Lower lobe of right lung (tissue), 2 donors: ENCODE data around the gene SCGB1A1. TPM values are rescaled to one million over a fixed set of nuclear protein-coding genes. Genes with fewer than 3 reads are reported as not detected.

Source experiments
- ATAC-seq, 2 donors: fragments of 200-7000 bp; cut with Tn5 transposase; one replicate each; pipeline ENCODE4 v1.9.1; 2020 to 2022; ENCODE audit warnings: mild to moderate bottlenecking in 2 of 2, moderate library complexity in 2 of 2
- DNase-seq: peaks from one replicate; pipeline ENCODE4 v3.0.0-alpha.2; 2020
- H3K27ac ChIP-seq: fragments of 200-600 bp; one replicate; pipeline ENCODE4 v1.8.0; 2022
- H3K27me3 ChIP-seq: fragments of 200-600 bp; one replicate; pipeline ENCODE4 v1.8.0; 2022; ENCODE audit warnings: low read depth
- H3K36me3 ChIP-seq: fragments of 200-600 bp; one replicate; pipeline ENCODE4 v1.8.0; 2022; ENCODE audit warnings: mild to moderate bottlenecking
- H3K4me1 ChIP-seq: fragments of 200-600 bp; one replicate; pipeline ENCODE4 v1.8.0; 2022
- H3K4me3 ChIP-seq: fragments of 200-600 bp; one replicate; pipeline ENCODE4 v1.8.0; 2022; ENCODE audit warnings: mild to moderate bottlenecking
- H3K9me3 ChIP-seq: fragments of 200-600 bp; one replicate; pipeline ENCODE4 v1.8.0; 2022
- CTCF ChIP-seq: fragments of 200-600 bp; IDR thresholded peaks from one replicate; pipeline ENCODE4 v1.8.0; 2022; ENCODE audit warnings: antibody characterized with exemption, mild to moderate bottlenecking
- intact Hi-C: fragments of 100-400 bp; cut with DNase I; formaldehyde crosslinking; loops from one replicate; pipeline ENCODE4 v1.11.0; 2022
- long read RNA-seq: library from polyadenylated mRNA; unstranded; transcript quantifications from one replicate; pipeline ENCODE4 v2.0.0, GENCODE V29; 2021
- total RNA-seq: library from RNA; stranded (reverse); fragmentation: NEBNext Ultra II Directional; extraction: Animal tissue kit (Norgen Biotek cat#: 25700); gene quantifications from one replicate; pipeline ENCODE4 v1.2.1, GENCODE V29; 2021
- donor health status: DM: no; HTN: yes; CAD: no; lungs with severe emphysema.

SCGB1A1 gene
- total RNA-seq: 3,364 TPM
- long read RNA-seq, transcript SCGB1A1-201 (3 exons, 441 nt): major isoform, 3,263 of 3,285 reads
- long read RNA-seq, partial matches to known transcripts: 6 of 3,285 reads
- long read RNA-seq, other reads (novel, unspliced or antisense): 16 of 3,285 reads

- Histone ChIP-seq H3K9me3 (no peaks in the 10 kb centered on the region), H3K4me3 (no peak within 1 kb of the TSS), H3K27me3 (no peaks in the 10 kb centered on the region), H3K4me1 (no peaks in the 10 kb centered on the region), H3K36me3 (no peaks in the 10 kb centered on the region), H3K27ac (peak within 1 kb of the TSS; percentile 44)
- DNase-seq: no peak
- intact Hi-C loops: no loop called here
- ATAC-seq: no peak
- no peak for TF ChIP-seq CTCF
Measured at GRCh38 chr11:62418733-62419132, at the start of gene SCGB1A1. Gene SCGB1A1 (plus strand): TSS chr11:62419033. CDS start chr11:62419096, 63 bp downstream.

GRCh38 chr11:62370743-62371440 lies 47.9 kb upstream of the SCGB1A1 start:
- Histone ChIP-seq H3K27me3 (no peaks in the 10 kb centered on the region), H3K27ac (peak overlapping the region; percentile 31), H3K9me3 (no peaks in the 10 kb centered on the region), H3K36me3 (no peaks in the 10 kb centered on the region), H3K4me3 (no peak overlapping the region), H3K4me1 (no peaks in the 10 kb centered on the region)
- DNase-seq: peak; percentile 65
- no peak for TF ChIP-seq CTCF
- intact Hi-C loops: no loop called here
- ATAC-seq: peak; percentile 42 to 82

- H3K4me3 ChIP-seq: no peak overlapping the region
- intact Hi-C loops: no loop called here
- no peaks in the 10 kb centered on the region for H3K36me3 ChIP-seq
- no peak for TF ChIP-seq CTCF
- no peaks in the 10 kb centered on the region for H3K4me1 ChIP-seq
- no peaks in the 10 kb centered on the region for H3K9me3 ChIP-seq
- no peak overlapping the region for H3K27ac ChIP-seq
- H3K27me3 ChIP-seq: no peaks in the 10 kb centered on the region
- ATAC-seq (no peak), DNase-seq (no peak)
Measured at GRCh38 chr11:62372871-62373270, 46.0 kb upstream of the SCGB1A1 start.

- Histone ChIP-seq H3K27me3 (no peaks in the 10 kb centered on the region), H3K27ac (no peak overlapping the region), H3K4me1 (no peaks in the 10 kb centered on the region), H3K36me3 (no peaks in the 10 kb centered on the region), H3K4me3 (no peak overlapping the region), H3K9me3 (no peaks in the 10 kb centered on the region)
- intact Hi-C loops: no loop called here
- DNase-seq (no peak), ATAC-seq (no peak)
- no peak for TF ChIP-seq CTCF
Measured at GRCh38 chr11:62373464-62374119, 45.2 kb upstream of the SCGB1A1 start.

GRCh38 chr11:62374801-62375200 lies 44.0 kb upstream of the SCGB1A1 start:
- ATAC-seq (no peak), DNase-seq (no peak)
- no peaks in the 10 kb centered on the region for H3K4me1 ChIP-seq
- TF ChIP-seq CTCF: no peak
- no peak overlapping the region for H3K4me3 ChIP-seq
- no peaks in the 10 kb centered on the region for H3K27me3 ChIP-seq
- H3K36me3 ChIP-seq: no peaks in the 10 kb centered on the region
- intact Hi-C loops: no loop called here
- no peak overlapping the region for H3K27ac ChIP-seq
- H3K9me3 ChIP-seq: no peaks in the 10 kb centered on the region
